Hepatocyte (in vitro differentiated cells): ENCODE results near the gene SCTR. TPM values are rescaled to one million over a fixed set of nuclear protein-coding genes. Genes with fewer than 3 reads are reported as not detected.

Experiments
- DNase-seq: peaks from one replicate; pipeline ENCODE4 v3.0.0-alpha.2; 2016; ENCODE audit warnings: low spot score
- H2AFZ ChIP-seq: fragments of 200-600 bp; sonication (generic); 2 replicates; pipeline ENCODE4 v1.6.0; 2016; ENCODE audit warnings: antibody characterized with exemption, mild to moderate bottlenecking
- H3K27ac ChIP-seq: fragments of 200-600 bp; sonication (generic); 2 replicates; pipeline ENCODE4 v1.5.1; 2016; ENCODE audit warnings: mild to moderate bottlenecking
- H3K27me3 ChIP-seq: fragments of 200-600 bp; sonication (generic); 2 replicates; pipeline ENCODE4 v1.6.1; 2016
- H3K36me3 ChIP-seq: fragments of 200-600 bp; sonication (generic); replicated peaks from 2 replicates; pipeline ENCODE4 v1.5.1; 2016; ENCODE audit warnings: low read depth; ENCODE audit not compliant: insufficient read depth
- H3K4me1 ChIP-seq: fragments of 200-600 bp; sonication (generic); 2 replicates; pipeline ENCODE4 v1.5.1; 2016; ENCODE audit warnings: mild to moderate bottlenecking, moderate library complexity; ENCODE audit not compliant: insufficient read depth
- H3K4me2 ChIP-seq: fragments of 200-600 bp; sonication (generic); 2 replicates; pipeline ENCODE4 v1.6.0; 2016
- H3K4me3 ChIP-seq: fragments of 200-600 bp; sonication (generic); 2 replicates; pipeline ENCODE4 v1.5.1; 2016; ENCODE audit warnings: mild to moderate bottlenecking
- H3K79me2 ChIP-seq: fragments of 200-600 bp; sonication (generic); 2 replicates; pipeline ENCODE4 v1.6.0; 2017; ENCODE audit warnings: mild to moderate bottlenecking
- H3K9me2 ChIP-seq: fragments of 200-600 bp; sonication (generic); replicated peaks from 2 replicates; pipeline ENCODE4 v1.6.0; 2017; ENCODE audit warnings: mild to moderate bottlenecking; ENCODE audit not compliant: insufficient read depth
- H3K9me3 ChIP-seq: fragments of 200-600 bp; sonication (generic); 2 replicates; pipeline ENCODE4 v1.5.1; 2016; ENCODE audit warnings: low read depth, mild to moderate bottlenecking
- H4K20me1 ChIP-seq: fragments of 200-600 bp; sonication (generic); 2 replicates; pipeline ENCODE4 v1.6.0; 2016; ENCODE audit warnings: mild to moderate bottlenecking; ENCODE audit not compliant: insufficient read depth, poor library complexity, severe bottlenecking
- EZH2 ChIP-seq: fragments of 200-600 bp; sonication (generic); IDR thresholded peaks from 2 replicates; pipeline ENCODE4 v1.6.1; 2016; ENCODE audit warnings: antibody characterized with exemption, mild to moderate bottlenecking, borderline replicate concordance
- EZH2phosphoT487 ChIP-seq: fragments of 200-600 bp; sonication (generic); IDR thresholded peaks from one replicate; pipeline ENCODE4 v1.6.1; 2018; ENCODE audit warnings: antibody characterized with exemption, mild to moderate bottlenecking, low read depth, moderate library complexity; ENCODE audit not compliant: unreplicated experiment, severe bottlenecking
- WGBS: methylation state at CpG from one replicate; pipeline ENCODE4 v1.1.6; 2016; ENCODE audit warnings: low lambda C conversion rate; ENCODE audit errors: missing lambda C conversion rate; 5-methylcytosine and 5-hydroxymethylcytosine counted together
- polyA plus RNA-seq: library from polyadenylated mRNA; unstranded; fragments of >200 nt; fragmentation: Nextera tagmentation; extraction: Ambion mirVana; gene quantifications from 2 replicates; pipeline ENCODE4 v1.2.1, GENCODE V29; 2016
- total RNA-seq: library from RNA; depleted of rRNA; stranded (reverse); fragments of >200 nt; gene quantifications from 2 replicates; pipeline ENCODE4 v1.2.3, GENCODE V29; 2014
- TF ChIP-seq, protein P1 (sequence below): fragments of 200-600 bp; sonication (generic); IDR thresholded peaks from 2 replicates; pipeline ENCODE4 v1.5.1; 2016; ENCODE audit warnings: antibody characterized with exemption, mild to moderate bottlenecking; ENCODE audit not compliant: poor library complexity

The SCTR gene
- total and polyA plus RNA-seq, 2 experiments from 2014 or later: 1.7 to 4.3 TPM

DNA sequence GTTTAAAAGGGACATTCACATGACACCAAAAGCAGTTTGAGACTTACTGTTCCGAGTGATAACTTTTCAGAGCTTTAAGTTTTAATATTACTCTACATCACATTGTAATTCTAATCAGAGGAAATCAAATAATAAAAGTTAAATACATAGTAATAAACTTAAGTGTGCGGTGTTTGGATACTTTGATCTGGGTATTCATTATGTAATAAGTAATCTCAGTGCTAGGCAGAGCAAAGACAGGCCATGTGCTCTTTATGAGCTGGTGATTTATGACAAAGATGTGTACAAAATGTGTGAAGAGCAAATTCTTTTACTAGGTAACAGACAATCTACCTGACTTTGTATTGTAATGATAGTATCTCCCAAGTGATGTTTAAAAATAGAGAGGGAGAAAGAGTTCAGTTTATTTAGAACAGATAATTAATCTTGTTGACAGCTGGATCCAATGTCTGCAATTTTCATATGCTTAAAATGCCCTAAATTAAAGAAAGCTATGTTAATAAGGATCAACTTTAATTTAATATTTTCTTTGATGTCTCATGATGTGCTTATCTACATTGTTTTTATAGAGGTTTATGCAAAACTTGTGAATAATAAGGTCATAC is 24.3 kb upstream of the SCTR start:
- no peak overlapping the region for H3K4me3 ChIP-seq
- H3K36me3 ChIP-seq: no peaks in the 10 kb centered on the region
- no peaks in the 10 kb centered on the region for H3K9me3 ChIP-seq
- H3K27ac ChIP-seq: peak overlapping the region; percentile 22
- no peak overlapping the region for H3K4me2 ChIP-seq
- H3K27me3 ChIP-seq: no peaks in the 10 kb centered on the region
- no peak for DNase-seq
- no peaks in the 10 kb centered on the region for H3K79me2 ChIP-seq
- 59% methylated on average over 2 of the region's 2 CpGs for WGBS
- H3K9me2 ChIP-seq: no peaks in the 10 kb centered on the region
- no peaks in the 10 kb centered on the region for H4K20me1 ChIP-seq
- TF ChIP-seq EZH2 (no peak), EZH2phosphoT487 (no peak)
- TF ChIP-seq, protein P1, sequence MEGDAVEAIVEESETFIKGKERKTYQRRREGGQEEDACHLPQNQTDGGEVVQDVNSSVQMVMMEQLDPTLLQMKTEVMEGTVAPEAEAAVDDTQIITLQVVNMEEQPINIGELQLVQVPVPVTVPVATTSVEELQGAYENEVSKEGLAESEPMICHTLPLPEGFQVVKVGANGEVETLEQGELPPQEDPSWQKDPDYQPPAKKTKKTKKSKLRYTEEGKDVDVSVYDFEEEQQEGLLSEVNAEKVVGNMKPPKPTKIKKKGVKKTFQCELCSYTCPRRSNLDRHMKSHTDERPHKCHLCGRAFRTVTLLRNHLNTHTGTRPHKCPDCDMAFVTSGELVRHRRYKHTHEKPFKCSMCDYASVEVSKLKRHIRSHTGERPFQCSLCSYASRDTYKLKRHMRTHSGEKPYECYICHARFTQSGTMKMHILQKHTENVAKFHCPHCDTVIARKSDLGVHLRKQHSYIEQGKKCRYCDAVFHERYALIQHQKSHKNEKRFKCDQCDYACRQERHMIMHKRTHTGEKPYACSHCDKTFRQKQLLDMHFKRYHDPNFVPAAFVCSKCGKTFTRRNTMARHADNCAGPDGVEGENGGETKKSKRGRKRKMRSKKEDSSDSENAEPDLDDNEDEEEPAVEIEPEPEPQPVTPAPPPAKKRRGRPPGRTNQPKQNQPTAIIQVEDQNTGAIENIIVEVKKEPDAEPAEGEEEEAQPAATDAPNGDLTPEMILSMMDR: no peak
- H2AFZ ChIP-seq: no peak overlapping the region
- peaks cover 22% of the 10 kb centered on the region for H3K4me1 ChIP-seq

DNA sequence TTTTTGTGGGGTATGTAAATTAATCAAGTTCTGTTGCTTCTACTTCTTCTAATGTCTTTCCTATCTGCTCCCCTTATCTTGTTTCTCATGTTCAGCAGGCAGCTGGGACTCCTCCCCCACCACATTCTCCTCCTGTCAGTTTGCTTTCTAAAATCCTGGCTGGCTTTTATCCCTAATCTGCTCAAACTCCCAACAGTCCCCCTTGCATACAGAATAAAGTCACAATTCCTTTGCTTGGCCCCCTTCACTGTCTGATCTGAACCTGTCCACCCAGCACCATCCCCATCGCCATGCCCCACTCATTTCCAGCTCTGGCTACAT is 22.1 kb upstream of the SCTR start:
- DNase-seq: no peak
- Histone ChIP-seq H3K27ac (peak overlapping the region; percentile 86), H3K4me3 (no peak overlapping the region), H2AFZ (no peak overlapping the region), H4K20me1 (no peaks in the 10 kb centered on the region), H3K27me3 (no peaks in the 10 kb centered on the region), H3K4me2 (peak overlapping the region; percentile 24), H3K9me2 (no peaks in the 10 kb centered on the region), H3K4me1 (peaks cover 22% of the 10 kb centered on the region), H3K36me3 (no peaks in the 10 kb centered on the region), H3K79me2 (no peaks in the 10 kb centered on the region), H3K9me3 (no peaks in the 10 kb centered on the region)
- no peak for TF ChIP-seq EZH2
- TF ChIP-seq, protein P1: no peak
- TF ChIP-seq EZH2phosphoT487: no peak
- 44% methylated on average over 1 of the region's 1 CpG for WGBS

DNA sequence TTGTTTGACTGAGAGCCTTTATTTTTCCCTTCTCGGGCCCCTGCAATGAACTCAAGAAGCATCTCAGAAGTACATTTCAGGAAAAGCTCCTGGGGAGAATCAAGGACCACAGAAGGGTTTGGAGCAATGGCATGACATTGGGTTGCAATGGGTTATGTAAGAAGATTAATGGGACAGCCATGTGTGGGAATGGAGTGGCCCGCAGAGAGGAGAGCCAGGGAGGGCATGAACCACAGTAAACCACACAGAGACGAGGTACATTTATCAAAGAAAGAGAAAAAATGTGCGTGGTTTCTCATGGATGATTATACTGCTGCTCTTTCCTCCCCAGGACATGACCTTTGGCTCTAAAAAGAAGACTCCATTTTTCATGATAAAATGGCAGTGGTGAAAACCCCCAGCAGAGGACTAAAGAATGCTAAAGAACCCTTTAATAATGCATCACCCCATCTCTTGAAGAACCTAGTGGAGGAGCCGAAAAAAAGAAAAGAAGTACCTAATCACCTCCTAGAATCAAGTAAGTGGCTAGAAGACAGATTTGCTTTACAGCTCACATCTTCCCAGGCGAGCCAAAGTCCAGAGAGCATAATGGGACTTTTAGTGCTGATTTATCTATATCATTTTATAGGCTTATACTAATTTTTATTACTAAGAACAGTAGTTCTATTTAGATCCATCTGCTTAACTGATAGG is 21.6 kb upstream of the SCTR start:
- Histone ChIP-seq H4K20me1 (no peaks in the 10 kb centered on the region), H3K36me3 (no peaks in the 10 kb centered on the region), H3K4me1 (peaks cover 22% of the 10 kb centered on the region), H3K4me2 (peak overlapping the region; percentile 97), H3K79me2 (no peaks in the 10 kb centered on the region), H3K4me3 (no peak overlapping the region), H3K9me2 (no peaks in the 10 kb centered on the region), H3K9me3 (no peaks in the 10 kb centered on the region), H3K27ac (peak overlapping the region; percentile 86), H2AFZ (no peak overlapping the region), H3K27me3 (no peaks in the 10 kb centered on the region)
- no peak for DNase-seq
- WGBS: 47% methylated on average over 6 of the region's 6 CpGs
- TF ChIP-seq EZH2phosphoT487: no peak
- TF ChIP-seq, protein P1: no peak
- TF ChIP-seq EZH2: no peak
